ENCODE data around the gene PTPN3. TPM values are rescaled to one million over a fixed set of nuclear protein-coding genes. Genes with fewer than 3 reads are reported as not detected.
A peak's percentile ranks its signal among the peaks of the same experiment; 100 is the strongest.

The PTPN3 gene
- total and polyA plus RNA-seq, 2 experiments from 2014 or later, result 0.84 to 2.1 TPM

- Histone ChIP-seq H3K9me3 (ENCODE audit: low read depth) (no peaks in the 10 kb centered on the region), H3K4me1 (ENCODE audit: low read depth) (peaks cover 5% of the 10 kb centered on the region), H3K27ac (no peak overlapping the region), H3K27me3 (no peaks in the 10 kb centered on the region), H3K4me3 (no peak overlapping the region), H3K36me3 (no peaks in the 10 kb centered on the region)
- TF ChIP-seq CTCF (IDR thresholded peaks at IDR 0.05; ENCODE audit: low read depth, low read length), result no peak
- DNase-seq (ENCODE audit: low read depth in 1 of 2, low spot score in 1 of 2), result no peak
Observed at GRCh38 chr9:109454601-109455155, 43.4 kb downstream of the PTPN3 start.

- Histone ChIP-seq H3K27ac (no peak overlapping the region), H3K4me3 (no peak overlapping the region), H3K9me3 (ENCODE audit: low read depth) (no peaks in the 10 kb centered on the region), H3K36me3 (no peaks in the 10 kb centered on the region), H3K27me3 (no peaks in the 10 kb centered on the region), H3K4me1 (ENCODE audit: low read depth) (peaks cover 5% of the 10 kb centered on the region)
- no peak for TF ChIP-seq CTCF (IDR thresholded peaks at IDR 0.05; ENCODE audit: low read depth, low read length)
- DNase-seq (ENCODE audit: low read depth in 1 of 2, low spot score in 1 of 2), result no peak
Observed at GRCh38 chr9:109454041-109454440, 44.1 kb downstream of the PTPN3 start.

- H3K36me3 ChIP-seq, result no peaks in the 10 kb centered on the region
- H3K27me3 ChIP-seq, result no peaks in the 10 kb centered on the region
- H3K4me3 ChIP-seq, result no peak overlapping the region
- peaks cover 5% of the 10 kb centered on the region for H3K4me1 ChIP-seq (ENCODE audit: low read depth)
- peak in 1 of 2 donors; percentile 87 for DNase-seq (ENCODE audit: low read depth in 1 of 2, low spot score in 1 of 2)
- H3K27ac ChIP-seq, result peak overlapping the region; percentile 39
- H3K9me3 ChIP-seq (ENCODE audit: low read depth), result no peaks in the 10 kb centered on the region
- no peak for TF ChIP-seq CTCF (IDR thresholded peaks at IDR 0.05; ENCODE audit: low read depth, low read length)
Observed at GRCh38 chr9:109453210-109453842, 44.8 kb downstream of the PTPN3 start.

- H3K4me1 ChIP-seq (ENCODE audit: low read depth), result peaks cover 5% of the 10 kb centered on the region
- peak in 1 of 2 donors; percentile 89 for DNase-seq (ENCODE audit: low read depth in 1 of 2, low spot score in 1 of 2)
- H3K27ac ChIP-seq, result no peak overlapping the region
- H3K27me3 ChIP-seq, result no peaks in the 10 kb centered on the region
- no peak overlapping the region for H3K4me3 ChIP-seq
- H3K9me3 ChIP-seq (ENCODE audit: low read depth), result no peaks in the 10 kb centered on the region
- no peaks in the 10 kb centered on the region for H3K36me3 ChIP-seq
- no peak for TF ChIP-seq CTCF (IDR thresholded peaks at IDR 0.05; ENCODE audit: low read depth, low read length)
Observed at GRCh38 chr9:109452761-109453160, 45.3 kb downstream of the PTPN3 start.

GRCh38 chr9:109451311-109452025 lies 46.6 kb downstream of the PTPN3 start:
- Histone ChIP-seq H3K4me3 (no peak overlapping the region), H3K27ac (no peak overlapping the region), H3K9me3 (ENCODE audit: low read depth) (no peaks in the 10 kb centered on the region), H3K27me3 (no peaks in the 10 kb centered on the region), H3K36me3 (no peaks in the 10 kb centered on the region), H3K4me1 (ENCODE audit: low read depth) (peaks cover 5% of the 10 kb centered on the region)
- no peak for TF ChIP-seq CTCF (IDR thresholded peaks at IDR 0.05; ENCODE audit: low read depth, low read length)
- no peak for DNase-seq (ENCODE audit: low read depth in 1 of 2, low spot score in 1 of 2)
